Neural progenitor cell (in vitro differentiated cells): Measurements from ENCODE around the gene RAD51B.

ENCODE experiments used
- EZH2 ChIP-seq: fragments of 200-600 bp; sonication (generic); IDR thresholded peaks from 2 replicates; pipeline ENCODE4 v1.6.1; 2017; ENCODE audit warnings: antibody characterized with exemption, mild to moderate bottlenecking, moderate library complexity
- EZH2phosphoT487 ChIP-seq: fragments of 200-600 bp; sonication (generic); IDR thresholded peaks from 2 replicates; pipeline ENCODE4 v1.6.1; 2017; ENCODE audit warnings: antibody characterized with exemption
- TF ChIP-seq, protein P1 (sequence below): fragments of 200-600 bp; sonication (generic); IDR thresholded peaks from 2 replicates; pipeline ENCODE4 v1.5.1; 2017; ENCODE audit warnings: antibody characterized with exemption, mild to moderate bottlenecking

DNA sequence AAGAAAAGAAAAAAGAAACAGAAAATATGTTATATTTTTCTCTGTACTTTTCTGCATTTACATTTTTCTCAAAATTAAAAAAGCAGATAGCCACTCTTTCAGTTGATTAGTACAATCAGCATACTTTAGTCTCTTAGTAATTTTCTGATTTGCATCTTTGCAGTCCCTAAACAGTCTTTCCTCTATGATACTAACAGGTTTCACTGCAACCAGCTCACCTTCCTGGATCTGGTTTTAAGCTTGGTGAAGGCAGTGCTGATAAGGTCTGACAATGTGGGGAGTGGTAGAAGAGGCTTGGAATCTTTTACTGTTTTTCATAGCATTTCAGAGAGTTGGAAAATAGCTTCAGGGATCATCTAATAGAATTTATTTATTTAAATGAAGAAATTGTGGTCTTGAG is 515.7 kb downstream of the RAD51B start:
- TF ChIP-seq EZH2 (no peak), EZH2phosphoT487 (no peak)
- TF ChIP-seq, protein P1, sequence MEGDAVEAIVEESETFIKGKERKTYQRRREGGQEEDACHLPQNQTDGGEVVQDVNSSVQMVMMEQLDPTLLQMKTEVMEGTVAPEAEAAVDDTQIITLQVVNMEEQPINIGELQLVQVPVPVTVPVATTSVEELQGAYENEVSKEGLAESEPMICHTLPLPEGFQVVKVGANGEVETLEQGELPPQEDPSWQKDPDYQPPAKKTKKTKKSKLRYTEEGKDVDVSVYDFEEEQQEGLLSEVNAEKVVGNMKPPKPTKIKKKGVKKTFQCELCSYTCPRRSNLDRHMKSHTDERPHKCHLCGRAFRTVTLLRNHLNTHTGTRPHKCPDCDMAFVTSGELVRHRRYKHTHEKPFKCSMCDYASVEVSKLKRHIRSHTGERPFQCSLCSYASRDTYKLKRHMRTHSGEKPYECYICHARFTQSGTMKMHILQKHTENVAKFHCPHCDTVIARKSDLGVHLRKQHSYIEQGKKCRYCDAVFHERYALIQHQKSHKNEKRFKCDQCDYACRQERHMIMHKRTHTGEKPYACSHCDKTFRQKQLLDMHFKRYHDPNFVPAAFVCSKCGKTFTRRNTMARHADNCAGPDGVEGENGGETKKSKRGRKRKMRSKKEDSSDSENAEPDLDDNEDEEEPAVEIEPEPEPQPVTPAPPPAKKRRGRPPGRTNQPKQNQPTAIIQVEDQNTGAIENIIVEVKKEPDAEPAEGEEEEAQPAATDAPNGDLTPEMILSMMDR: no peak
